AG10803 (cell line): ENCODE measurements around the gene TMEM72.
A peak's percentile ranks its signal among the peaks of the same experiment; 100 is the strongest.

ENCODE experiments used
- DNase-seq: peaks from one replicate; pipeline ENCODE4 v3.0.0; 2010; ENCODE audit warnings: low read depth
- H3K4me3 ChIP-seq: 2 replicates; pipeline ENCODE4 v1.5.1; 2011; ENCODE audit warnings: mild to moderate bottlenecking, low read length, control low read depth
- CTCF ChIP-seq: conservative IDR thresholded peaks from 2 replicates; pipeline ENCODE4 v1.5.1; 2011; ENCODE audit warnings: mild to moderate bottlenecking, low read length, control low read depth, inconsistent platforms

TMEM72 gene

GRCh38 chr10:44977287-44978212 lies 66.4 kb downstream of the TMEM72 start:
- DNase-seq: no peak
- H3K4me3 ChIP-seq: peak overlapping the region; percentile 79
- TF ChIP-seq CTCF: no peak

- no peak for DNase-seq
- TF ChIP-seq CTCF: no peak
- peak overlapping the region; percentile 79 for H3K4me3 ChIP-seq
Observed at GRCh38 chr10:44978213-44978569, 67.1 kb downstream of the TMEM72 start.

GRCh38 chr10:44978570-44979280 lies 67.6 kb downstream of the TMEM72 start, which contains the start of gene DEPP1:
Gene DEPP1 (minus strand): TSS chr10:44978809. CDS start chr10:44978030, 779 bp downstream.
- peak; percentile 27 for TF ChIP-seq CTCF
- DNase-seq: peak; percentile 92
- H3K4me3 ChIP-seq: peak within 1 kb of the TSS; percentile 79

GRCh38 chr10:44979281-44980191 lies 68.4 kb downstream of the TMEM72 start:
- no peak for DNase-seq
- no peak for TF ChIP-seq CTCF
- no peak overlapping the region for H3K4me3 ChIP-seq

GRCh38 chr10:44980309-44981171 lies 69.4 kb downstream of the TMEM72 start:
- TF ChIP-seq CTCF: no peak
- DNase-seq: no peak
- H3K4me3 ChIP-seq: no peak overlapping the region
